HG02852 (cell line): ENCODE results near the gene ARID1A.

Source experiments
- ATAC-seq: cut with Tn5 transposase; IDR thresholded peaks from one replicate; pipeline ENCODE4 v1.9.1; 2021; ENCODE audit warnings: mild to moderate bottlenecking, moderate library complexity; ENCODE audit not compliant: unreplicated experiment

Gene ARID1A

GRCh38 chr1:26826261-26827105 lies 130.7 kb downstream of the ARID1A start, which contains the start of gene ZDHHC18:
Gene ZDHHC18, plus strand, starts transcription at chr1:26826688. Its CDS starts 117 bp downstream, at chr1:26826805.
- ATAC-seq = peak; percentile 72

GRCh38 chr1:26827106-26827604 lies 131.3 kb downstream of the ARID1A start:
- no peak for ATAC-seq

- no peak for ATAC-seq
Observed at GRCh38 chr1:26827663-26828062, 131.8 kb downstream of the ARID1A start.

GRCh38 chr1:26828411-26828991 lies 132.7 kb downstream of the ARID1A start:
- ATAC-seq = no peak

- ATAC-seq = no peak
Observed at GRCh38 chr1:26829184-26829911, 133.5 kb downstream of the ARID1A start.

GRCh38 chr1:26831059-26831458 lies 135.2 kb downstream of the ARID1A start:
- ATAC-seq = no peak
